ENCODE data around the gene TMEM18.

The TMEM18 gene

DNA sequence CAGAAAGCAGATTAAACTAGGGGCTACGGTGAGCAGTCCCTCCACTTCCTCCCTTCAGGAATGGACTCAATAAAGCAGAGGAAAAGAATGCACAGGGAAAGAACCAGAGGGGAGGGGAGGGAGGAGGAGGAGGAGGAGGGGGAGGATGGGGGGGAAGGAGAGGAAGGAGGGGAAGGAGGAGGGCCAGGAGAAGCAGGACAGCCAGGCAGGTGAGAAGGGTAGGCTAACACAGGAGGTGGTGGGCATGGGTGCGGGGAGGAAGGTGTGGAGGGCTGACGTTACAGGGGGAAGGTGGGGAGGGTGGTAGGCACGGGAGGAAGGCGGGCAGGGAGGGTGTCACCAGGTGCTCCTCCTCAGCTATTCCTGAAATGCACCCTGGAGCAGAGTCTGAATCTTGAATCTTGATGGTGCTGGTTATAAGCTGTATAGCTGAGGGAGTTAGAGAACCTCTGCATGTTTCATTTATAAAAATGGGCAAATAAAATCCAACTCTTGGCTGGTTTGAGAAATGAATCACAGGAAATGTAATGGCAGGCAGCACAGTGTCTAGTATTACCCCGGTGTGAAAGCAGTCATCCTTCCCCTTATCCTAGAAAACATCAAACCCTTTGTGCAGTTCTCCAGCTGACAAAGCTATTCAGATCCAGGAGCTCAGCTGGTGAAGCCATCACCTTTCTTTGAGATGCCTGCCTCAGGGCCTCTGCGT lies 3.4 kb downstream of the TMEM18 start:
- FAIRE-seq: peak; percentile 4

GRCh38 chr2:673016-673415 lies 4.2 kb downstream of the TMEM18 start:
- DNase-seq (ENCODE audit: insufficient read length, low spot score): no peak
- no peak for FAIRE-seq

More for the DNA sequence above, 3.4 kb downstream of the TMEM18 start:
- DNase-seq (ENCODE audit: insufficient read length, low spot score): no peak

DNA sequence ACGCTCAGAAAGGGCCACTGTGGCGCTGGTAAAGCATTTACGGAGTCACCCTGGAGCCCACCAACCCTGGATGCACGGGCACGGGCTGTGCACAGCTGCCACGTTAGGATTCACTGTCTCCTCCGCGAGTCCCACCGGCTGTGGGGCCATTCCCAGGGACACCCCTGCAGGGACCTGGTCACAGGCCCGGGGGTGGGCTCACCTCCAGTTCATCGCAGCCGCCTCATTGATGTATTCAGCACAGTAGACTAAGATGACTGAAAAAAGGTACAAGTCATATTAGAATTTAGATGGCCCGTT lies 4.7 kb downstream of the TMEM18 start:
- DNase-seq (ENCODE audit: insufficient read length, low spot score) (no peak), FAIRE-seq (peak; percentile 33)

DNA sequence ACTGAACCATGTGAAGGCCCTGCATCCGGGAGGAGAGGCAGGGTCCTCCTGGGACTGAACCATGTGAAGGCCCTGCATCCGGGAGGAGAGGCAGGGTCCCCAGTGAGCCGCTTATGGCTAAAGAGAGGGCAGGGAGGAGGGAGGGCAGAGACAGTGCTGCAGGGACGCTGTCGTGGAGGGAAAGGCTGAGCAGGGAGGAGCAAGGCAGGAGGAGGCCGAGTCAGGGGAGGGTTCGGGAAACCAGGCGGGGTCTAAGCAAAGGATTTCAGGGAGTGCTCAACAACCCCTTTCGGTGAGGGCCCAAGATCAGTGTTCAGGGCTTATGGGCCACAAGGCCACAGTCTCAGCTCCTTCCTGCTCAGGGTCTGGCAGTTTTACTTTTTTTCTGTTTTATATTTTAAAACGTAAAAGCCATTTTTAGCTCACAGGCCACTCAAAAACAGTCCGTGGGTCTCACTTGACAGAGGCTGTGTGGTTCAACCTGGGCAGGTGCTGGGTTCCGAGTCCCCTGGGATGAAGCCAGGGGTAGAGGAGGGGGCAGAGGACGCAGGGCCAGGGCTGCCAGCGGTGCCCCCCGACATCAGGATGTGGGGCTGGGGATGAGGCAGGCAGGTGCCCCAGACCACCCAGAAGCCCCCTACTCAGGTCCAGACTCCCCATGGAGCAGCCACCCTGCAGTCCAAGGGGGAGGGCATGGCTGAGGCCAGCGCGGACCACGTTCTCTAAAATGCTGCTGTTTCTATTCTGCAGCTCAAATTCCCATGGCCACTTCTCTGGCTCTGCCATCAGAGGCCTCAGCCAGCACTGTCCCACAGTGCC lies 5.2 kb downstream of the TMEM18 start:
- DNase-seq (ENCODE audit: insufficient read length, low spot score) (no peak), FAIRE-seq (no peak)

- FAIRE-seq: no peak
- no peak for DNase-seq (ENCODE audit: insufficient read length, low spot score)
Measured at GRCh38 chr2:671072-671471, 6.1 kb downstream of the TMEM18 start.

DNA sequence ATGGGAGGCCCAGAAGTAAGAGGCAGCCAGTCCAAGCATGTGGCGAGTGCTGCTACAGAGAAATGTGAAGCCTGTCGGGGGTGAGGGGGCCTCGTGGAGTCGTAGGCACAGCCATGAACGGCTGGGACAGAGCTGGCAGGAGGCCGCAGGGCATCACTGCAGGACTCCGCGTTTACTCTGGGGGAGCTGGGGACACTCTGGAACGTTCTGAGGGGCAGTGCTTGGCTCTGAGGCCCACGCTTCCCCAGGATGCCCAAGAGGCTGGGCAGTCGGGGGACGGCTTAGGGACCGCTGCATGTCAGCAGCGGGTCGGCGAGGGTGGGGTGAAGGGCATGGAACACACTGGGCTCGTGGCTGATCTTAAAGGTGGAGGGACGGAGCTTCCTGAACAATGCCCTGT lies 6.6 kb downstream of the TMEM18 start:
- DNase-seq (ENCODE audit: insufficient read length, low spot score) (no peak), FAIRE-seq (no peak)

GRCh38 chr2:669323-669722 lies 7.9 kb downstream of the TMEM18 start:
- DNase-seq (ENCODE audit: insufficient read length, low spot score) (no peak), FAIRE-seq (no peak)

DNA sequence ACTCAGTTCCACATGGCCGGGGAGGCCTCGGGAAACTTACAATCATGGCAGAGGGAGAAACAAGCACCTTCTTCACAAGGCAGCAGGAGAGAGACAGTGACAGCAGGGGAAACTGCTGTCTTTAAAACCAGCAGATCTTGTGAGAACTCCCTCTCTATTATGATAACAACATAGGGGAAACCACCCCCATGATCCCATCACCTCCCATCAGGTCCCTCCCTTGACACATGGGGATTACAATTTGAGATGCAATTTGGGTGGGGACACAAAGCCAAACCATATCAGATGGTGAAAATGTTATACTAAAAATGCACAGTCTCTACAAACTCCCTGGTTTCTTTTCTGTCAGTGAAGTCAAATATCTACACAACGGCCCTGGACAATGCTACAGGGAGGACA lies 9.2 kb downstream of the TMEM18 start:
- no peak for DNase-seq (ENCODE audit: insufficient read length, low spot score)
- peak; percentile 16 for FAIRE-seq

DNA sequence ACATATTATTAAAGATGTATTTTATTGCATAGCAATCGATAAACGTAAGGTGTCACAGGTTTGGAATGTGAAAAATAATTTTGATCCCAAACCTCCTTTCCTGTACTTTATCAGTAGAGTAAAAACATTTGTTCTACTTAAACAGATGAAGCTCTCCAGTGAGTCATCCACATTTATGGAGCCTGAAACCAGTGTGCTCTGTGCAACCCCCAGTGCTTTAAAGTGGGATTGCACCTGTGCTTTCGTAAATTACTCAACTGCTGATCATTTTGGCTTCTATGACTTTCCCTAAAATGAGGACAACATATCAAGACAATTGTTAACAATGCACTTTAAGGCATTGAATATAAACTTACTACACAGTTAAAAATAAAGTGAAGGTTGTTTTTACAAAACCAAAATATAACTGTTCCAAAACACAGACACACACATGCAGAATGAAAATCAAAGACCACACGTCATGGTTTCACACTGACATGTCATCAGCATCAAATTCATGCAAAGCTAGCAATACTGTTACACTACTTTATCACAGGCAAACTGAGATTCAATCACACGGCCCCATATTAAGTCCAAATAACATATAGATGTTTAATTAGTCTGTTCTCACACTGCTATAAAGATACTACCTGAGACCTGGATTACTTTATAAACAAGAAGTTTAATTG lies 9.7 kb downstream of the TMEM18 start:
- FAIRE-seq (peak; percentile 26), DNase-seq (ENCODE audit: insufficient read length, low spot score) (peak; percentile 67)

GRCh38 chr2:666441-666840 lies 10.8 kb downstream of the TMEM18 start:
- DNase-seq (ENCODE audit: insufficient read length, low spot score): no peak
- peak; percentile 38 for FAIRE-seq

- no peak for DNase-seq (ENCODE audit: insufficient read length, low spot score)
- FAIRE-seq: peak; percentile 68
Measured at GRCh38 chr2:665340-666073, 11.7 kb downstream of the TMEM18 start.

- FAIRE-seq: no peak
- no peak for DNase-seq (ENCODE audit: insufficient read length, low spot score)
Measured at GRCh38 chr2:664063-664462, 13.1 kb downstream of the TMEM18 start.

DNA sequence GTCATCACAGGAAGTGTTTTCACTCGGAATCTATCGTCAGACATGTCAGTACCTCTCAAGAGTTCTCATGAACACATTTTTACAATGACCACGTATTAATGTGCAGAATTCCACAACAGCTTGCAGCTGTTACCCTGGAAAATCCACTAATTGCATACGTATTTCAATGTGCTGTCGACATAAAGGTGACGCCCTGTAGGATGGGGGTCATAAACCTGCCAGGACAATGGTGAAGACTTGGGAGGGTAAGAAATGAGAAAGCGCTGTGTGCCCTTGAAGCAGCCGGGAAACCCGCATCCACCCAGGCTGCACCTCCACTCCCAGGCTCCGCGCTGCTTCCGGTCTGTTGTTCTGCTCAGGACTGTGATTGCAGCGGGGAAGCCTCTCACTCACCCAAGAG lies 14.0 kb downstream of the TMEM18 start:
- FAIRE-seq (no peak), DNase-seq (ENCODE audit: insufficient read length, low spot score) (no peak)

- no peak for DNase-seq (ENCODE audit: insufficient read length, low spot score)
- no peak for FAIRE-seq
Measured at GRCh38 chr2:661360-661635, 15.9 kb downstream of the TMEM18 start.

DNA sequence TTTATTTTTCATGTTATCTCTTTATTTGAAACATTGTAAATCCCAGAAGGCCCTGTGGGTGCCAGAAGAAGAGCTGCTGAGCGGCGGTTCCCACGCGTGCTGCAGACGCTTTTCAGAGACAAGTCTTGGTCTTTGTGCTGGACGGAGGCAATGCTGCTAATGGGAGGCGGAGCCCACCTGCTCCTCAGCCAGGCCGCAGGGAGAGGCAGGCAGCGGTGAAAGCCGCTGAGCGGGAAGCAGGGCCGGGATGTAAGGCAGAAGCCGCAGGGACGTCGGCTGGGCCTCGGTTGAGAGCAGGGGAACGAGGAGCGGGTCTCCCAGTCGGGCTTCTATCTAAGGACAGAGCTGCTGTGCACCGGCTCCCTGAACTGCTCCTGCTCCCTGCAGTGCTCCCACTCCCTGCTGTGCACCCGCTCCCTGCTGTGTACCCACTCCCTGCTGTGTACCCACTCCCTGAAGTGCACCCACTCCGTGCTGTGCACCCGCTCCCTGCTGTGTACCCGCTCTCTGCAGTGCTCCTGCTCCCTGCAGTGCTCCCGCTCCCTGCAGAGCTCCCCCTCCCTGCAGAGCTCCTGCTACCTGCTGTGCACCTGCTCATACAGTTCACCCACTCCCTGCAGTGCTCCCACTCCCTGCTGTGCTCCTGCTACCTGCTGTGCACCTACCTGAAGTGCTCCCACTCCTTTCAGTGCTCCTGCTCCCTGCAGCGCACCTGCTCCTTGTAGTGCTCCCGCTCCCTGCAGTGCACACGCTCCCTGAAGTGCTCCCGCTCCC lies 16.4 kb downstream of the TMEM18 start:
- FAIRE-seq (no peak), DNase-seq (ENCODE audit: insufficient read length, low spot score) (no peak)

DNA sequence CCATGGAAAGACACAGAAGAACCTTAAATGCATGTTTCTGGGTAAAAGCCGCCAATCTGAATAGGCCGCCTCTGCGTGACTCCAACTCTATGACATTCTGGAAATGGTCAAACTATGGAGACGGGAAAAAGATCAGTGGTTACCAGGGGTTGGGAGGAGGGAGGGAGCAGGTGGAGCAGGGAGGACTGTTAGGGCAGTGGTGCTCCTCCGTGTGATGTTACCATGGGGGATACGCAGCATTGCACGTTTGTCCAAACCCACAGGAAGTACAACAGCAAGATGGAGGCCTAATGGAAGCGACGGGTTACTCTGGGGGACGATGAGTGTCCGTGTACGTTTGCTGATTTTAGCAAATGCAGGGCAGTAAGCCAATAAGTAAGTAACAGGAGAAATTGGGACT lies 17.2 kb downstream of the TMEM18 start:
- FAIRE-seq: no peak
- DNase-seq (ENCODE audit: insufficient read length, low spot score): no peak

DNA sequence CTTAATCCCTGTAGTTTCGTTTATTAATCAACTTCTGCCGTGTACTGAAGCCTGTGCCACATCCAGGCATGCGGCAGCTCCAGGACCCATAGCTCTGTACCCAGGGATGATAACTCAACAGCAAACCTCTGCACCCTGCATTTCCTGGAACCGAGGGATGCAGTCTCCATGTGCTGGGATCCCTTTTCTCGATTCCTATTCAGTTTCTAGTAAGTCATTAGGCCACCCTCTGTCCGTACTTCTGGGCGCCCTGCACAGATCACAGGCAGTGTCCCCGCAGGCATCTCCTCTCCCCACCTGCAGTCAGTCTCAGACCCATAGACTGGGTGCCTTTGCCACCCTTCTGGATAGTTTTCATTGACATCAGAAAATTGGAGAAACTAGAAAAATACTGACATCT lies 18.8 kb downstream of the TMEM18 start:
- DNase-seq (ENCODE audit: insufficient read length, low spot score) (no peak), FAIRE-seq (no peak)

DNA sequence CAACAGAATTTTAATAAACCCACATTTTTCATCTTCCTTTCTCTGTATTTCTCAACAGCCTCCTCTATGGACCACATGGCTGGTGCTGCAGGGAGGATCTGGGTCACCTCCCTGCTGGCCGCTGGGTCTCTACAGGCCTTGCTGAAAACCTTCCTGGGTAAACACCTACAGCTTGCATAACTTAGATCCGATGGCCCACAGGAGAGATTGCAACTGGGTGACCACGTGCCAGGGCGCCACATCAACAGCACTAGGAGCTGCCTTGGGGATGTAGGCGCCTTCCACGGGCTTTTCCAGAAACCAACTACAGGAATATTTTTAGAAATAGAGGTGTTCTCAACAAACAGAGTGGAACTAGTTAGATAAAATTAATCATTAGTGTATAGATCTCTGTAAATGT lies 19.4 kb downstream of the TMEM18 start:
- FAIRE-seq: no peak
- no peak for DNase-seq (ENCODE audit: insufficient read length, low spot score)

- FAIRE-seq (no peak), DNase-seq (ENCODE audit: insufficient read length, low spot score) (no peak)
Measured at GRCh38 chr2:656676-657075, 20.5 kb downstream of the TMEM18 start.

DNA sequence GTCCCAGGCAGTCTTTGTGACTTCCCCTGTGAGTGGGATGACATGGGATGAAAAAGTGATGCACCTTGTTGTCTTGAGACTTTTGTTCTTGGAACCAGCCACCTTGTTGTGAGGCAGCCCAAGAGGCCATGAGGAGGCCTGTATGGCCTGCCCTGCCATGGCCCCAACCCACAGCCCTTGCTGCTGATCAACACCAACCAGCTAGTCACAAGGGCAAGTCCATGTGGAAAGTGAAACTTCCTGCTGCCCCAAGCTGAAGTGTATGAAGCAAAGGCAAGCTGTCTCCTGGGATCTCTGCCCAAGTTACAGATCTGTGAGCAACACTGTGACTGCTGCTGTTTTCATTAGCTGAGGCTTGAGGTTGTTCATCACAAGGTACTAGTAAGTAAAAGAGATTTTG lies 21.6 kb downstream of the TMEM18 start:
- no peak for DNase-seq (ENCODE audit: insufficient read length, low spot score)

DNA sequence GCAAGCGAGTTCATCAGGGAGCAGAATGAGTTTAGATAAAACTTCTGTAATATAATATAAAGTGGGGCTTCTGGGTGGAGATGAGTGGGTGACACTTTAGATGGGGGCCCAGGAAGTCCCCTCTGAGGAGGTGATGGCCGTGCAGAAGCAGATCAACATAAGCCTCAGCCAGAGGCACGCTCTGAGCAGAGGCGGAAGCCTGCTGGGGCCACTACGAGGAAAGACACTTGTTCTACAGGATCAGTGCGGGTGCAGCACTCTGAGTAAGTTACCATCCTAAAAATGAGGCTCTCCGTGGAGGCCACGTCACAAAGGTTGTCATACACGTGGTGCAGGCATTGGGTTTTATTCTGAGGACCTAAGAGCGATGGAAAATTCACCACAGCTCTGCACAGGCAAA lies 22.3 kb downstream of the TMEM18 start:
- no peak for DNase-seq (ENCODE audit: insufficient read length, low spot score)

More for the DNA sequence above, 21.6 kb downstream of the TMEM18 start:
- FAIRE-seq: no peak

More for the DNA sequence above, 22.3 kb downstream of the TMEM18 start:
- no peak for FAIRE-seq

All from HTR-8/SVneo (cell line).